Neural progenitor cell (in vitro differentiated cells): ENCODE data around the gene CIB1. TPM values are rescaled to one million over a fixed set of nuclear protein-coding genes. Genes with fewer than 3 reads are reported as not detected.
"Not testable (repeated sequence)": the region's sequence is repeated elsewhere in the genome, so short reads cannot be mapped to it uniquely, and the experiment has no call there.

Source experiments
- DNase-seq: peaks from one replicate; pipeline ENCODE4 v3.0.0-alpha.2; 2016; ENCODE audit warnings: low spot score
- H2AFZ ChIP-seq: fragments of 200-600 bp; sonication (generic); replicated peaks from 2 replicates; pipeline ENCODE4 v1.6.1; 2016; ENCODE audit warnings: antibody characterized with exemption
- H3F3A ChIP-seq: fragments of 200-600 bp; sonication (generic); 2 replicates; pipeline ENCODE4 v1.6.1; 2016; ENCODE audit warnings: antibody characterized with exemption, low read depth
- H3K27ac ChIP-seq: fragments of 200-600 bp; sonication (generic); 2 replicates; pipeline ENCODE4 v1.5.1; 2016; ENCODE audit warnings: mild to moderate bottlenecking
- H3K27me3 ChIP-seq: fragments of 200-600 bp; sonication (generic); 2 replicates; pipeline ENCODE4 v1.6.1; 2016; ENCODE audit warnings: mild to moderate bottlenecking, moderate library complexity
- H3K36me3 ChIP-seq: fragments of 200-600 bp; sonication (generic); 2 replicates; pipeline ENCODE4 v1.5.1; 2016
- H3K4me1 ChIP-seq: fragments of 200-600 bp; sonication (generic); 2 replicates; pipeline ENCODE4 v1.6.1; 2016; ENCODE audit warnings: mixed run types
- H3K4me2 ChIP-seq: fragments of 200-600 bp; sonication (generic); 2 replicates; pipeline ENCODE4 v1.6.1; 2016
- H3K4me3 ChIP-seq: fragments of 200-600 bp; sonication (generic); 2 replicates; pipeline ENCODE4 v1.5.1; 2016
- H3K79me2 ChIP-seq: fragments of 200-600 bp; sonication (generic); 2 replicates; pipeline ENCODE4 v1.6.1; 2016; ENCODE audit warnings: low read depth
- H3K9ac ChIP-seq: fragments of 200-600 bp; sonication (generic); 2 replicates; pipeline ENCODE4 v1.6.1; 2016
- H3K9me3 ChIP-seq: fragments of 200-600 bp; sonication (generic); 2 replicates; pipeline ENCODE4 v1.5.1; 2016; ENCODE audit warnings: low read depth
- H4K20me1 ChIP-seq: fragments of 200-600 bp; sonication (generic); 2 replicates; pipeline ENCODE4 v1.6.1; 2016; ENCODE audit warnings: low read depth
- H3K27ac Mint-ChIP-seq: 3 replicates; pipeline ENCODE4 v1.8.0; 2021; ENCODE audit warnings: mixed read lengths
- H3K27me3 Mint-ChIP-seq: 2 replicates; pipeline ENCODE4 v1.8.0; 2022; ENCODE audit warnings: low read depth, mild to moderate bottlenecking, inconsistent platforms, moderate library complexity, mixed read lengths; ENCODE audit not compliant: insufficient read depth
- H3K36me3 Mint-ChIP-seq: 3 replicates; pipeline ENCODE4 v1.8.0; 2021; ENCODE audit warnings: mixed read lengths
- H3K4me1 Mint-ChIP-seq: 3 replicates; pipeline ENCODE4 v1.8.0; 2021; ENCODE audit warnings: mixed read lengths
- H3K4me3 Mint-ChIP-seq: 3 replicates; pipeline ENCODE4 v1.8.0; 2021; ENCODE audit warnings: mild to moderate bottlenecking, moderate library complexity, mixed read lengths
- H3K9me3 Mint-ChIP-seq: 3 replicates; pipeline ENCODE4 v1.8.0; 2020; ENCODE audit warnings: mixed read lengths
- CTCF ChIP-seq: fragments of 200-600 bp; sonication (generic); IDR thresholded peaks from 2 replicates; pipeline ENCODE4 v1.5.1; 2017; ENCODE audit warnings: antibody characterized with exemption, mild to moderate bottlenecking
- EZH2 ChIP-seq: fragments of 200-600 bp; sonication (generic); IDR thresholded peaks from 2 replicates; pipeline ENCODE4 v1.6.1; 2017; ENCODE audit warnings: antibody characterized with exemption, mild to moderate bottlenecking, moderate library complexity
- EZH2phosphoT487 ChIP-seq: fragments of 200-600 bp; sonication (generic); IDR thresholded peaks from 2 replicates; pipeline ENCODE4 v1.6.1; 2017; ENCODE audit warnings: antibody characterized with exemption
- total RNA-seq: library from RNA; depleted of rRNA; stranded (reverse); fragments of >200 nt; gene quantifications from 2 replicates; pipeline ENCODE4 v1.2.3, GENCODE V29; 2015; ENCODE audit warnings: low replicate concordance

CIB1 gene
- total RNA-seq, 1 donor from 2014 or later = 5.2 TPM

DNA sequence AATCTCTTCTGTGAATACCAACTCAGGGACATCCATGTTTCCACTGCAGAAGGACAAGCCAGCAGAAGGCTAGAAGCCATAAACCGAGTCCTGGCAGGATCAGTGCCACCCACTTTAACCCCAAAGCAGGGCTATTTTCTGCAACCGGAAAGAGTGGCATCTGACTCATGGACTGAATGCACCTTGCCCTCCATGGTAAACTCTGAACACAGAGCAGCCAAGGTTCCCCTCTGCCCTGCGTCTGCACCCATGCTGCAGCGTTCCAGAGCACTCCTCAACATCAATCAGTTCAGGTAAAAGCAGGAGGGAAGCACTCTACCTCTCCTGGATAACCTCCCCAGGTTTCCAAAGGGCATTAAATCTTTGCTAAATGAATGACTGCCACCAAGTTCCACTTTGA lies 30.9 kb upstream of the CIB1 start:
- Histone ChIP-seq H3K9me3 (no peaks in the 10 kb centered on the region), H3K4me2 (peak overlapping the region; percentile 86), H3F3A (peaks cover 17% of the 10 kb centered on the region), H4K20me1 (peaks cover 26% of the 10 kb centered on the region), H3K36me3 (peaks cover 3% of the 10 kb centered on the region), H3K9ac (no peak overlapping the region), H2AFZ (no peak overlapping the region), H3K79me2 (peaks cover 41% of the 10 kb centered on the region), H3K4me1 (peaks cover 24% of the 10 kb centered on the region), H3K27me3 (no peaks in the 10 kb centered on the region), H3K27ac (no peak overlapping the region), H3K4me3 (peak overlapping the region; percentile 58)
- H3K36me3 Mint-ChIP-seq = peaks cover 9% of the 10 kb centered on the region
- DNase-seq = no peak
- TF ChIP-seq EZH2phosphoT487 (no peak), CTCF (no peak), EZH2 (no peak)
- peak overlapping the region; percentile 98 for H3K4me3 Mint-ChIP-seq
- no peaks in the 10 kb centered on the region for H3K9me3 Mint-ChIP-seq
- peaks cover 26% of the 10 kb centered on the region for H3K4me1 Mint-ChIP-seq
- H3K27ac Mint-ChIP-seq = peak overlapping the region; percentile 98
- H3K27me3 Mint-ChIP-seq = peaks cover 7% of the 10 kb centered on the region

DNA sequence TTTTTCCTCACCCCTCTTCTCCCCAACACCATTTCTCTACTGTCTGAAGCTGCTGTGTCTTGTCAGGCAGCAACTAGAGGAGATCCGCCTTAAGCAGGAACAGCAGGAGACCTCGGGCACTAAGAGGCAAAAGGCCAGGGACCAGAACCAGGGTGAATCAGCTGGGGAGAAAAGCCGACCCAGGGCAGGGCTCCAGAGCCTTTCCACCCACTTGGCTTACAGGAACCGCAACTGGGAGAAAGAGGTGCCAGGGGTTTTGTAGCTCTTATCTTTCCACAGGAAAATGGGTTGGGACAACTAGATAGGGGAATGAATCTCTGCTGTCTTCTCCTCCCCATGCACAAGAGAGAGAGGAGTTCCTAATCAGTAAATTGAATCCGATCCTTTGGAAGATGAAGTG lies 28.7 kb upstream of the CIB1 start:
- Mint-ChIP-seq H3K27ac (no peak overlapping the region), H3K4me3 (no peak overlapping the region), H3K9me3 (no peaks in the 10 kb centered on the region), H3K27me3 (peaks cover 7% of the 10 kb centered on the region), H3K4me1 (peaks cover 15% of the 10 kb centered on the region), H3K36me3 (no peaks in the 10 kb centered on the region)
- H3K9me3 ChIP-seq = no peaks in the 10 kb centered on the region
- no peak overlapping the region for H3K4me3 ChIP-seq
- peaks cover 19% of the 10 kb centered on the region for H3K79me2 ChIP-seq
- H2AFZ ChIP-seq = no peak overlapping the region
- no peak for DNase-seq
- H3K27ac ChIP-seq = no peak overlapping the region
- peaks cover 10% of the 10 kb centered on the region for H4K20me1 ChIP-seq
- no peak overlapping the region for H3K9ac ChIP-seq
- peaks cover 14% of the 10 kb centered on the region for H3K4me1 ChIP-seq
- no peak overlapping the region for H3K4me2 ChIP-seq
- H3F3A ChIP-seq = peaks cover 5% of the 10 kb centered on the region
- no peaks in the 10 kb centered on the region for H3K27me3 ChIP-seq
- no peaks in the 10 kb centered on the region for H3K36me3 ChIP-seq
- no peak for TF ChIP-seq CTCF
- no peak for TF ChIP-seq EZH2
- TF ChIP-seq EZH2phosphoT487 = no peak

DNA sequence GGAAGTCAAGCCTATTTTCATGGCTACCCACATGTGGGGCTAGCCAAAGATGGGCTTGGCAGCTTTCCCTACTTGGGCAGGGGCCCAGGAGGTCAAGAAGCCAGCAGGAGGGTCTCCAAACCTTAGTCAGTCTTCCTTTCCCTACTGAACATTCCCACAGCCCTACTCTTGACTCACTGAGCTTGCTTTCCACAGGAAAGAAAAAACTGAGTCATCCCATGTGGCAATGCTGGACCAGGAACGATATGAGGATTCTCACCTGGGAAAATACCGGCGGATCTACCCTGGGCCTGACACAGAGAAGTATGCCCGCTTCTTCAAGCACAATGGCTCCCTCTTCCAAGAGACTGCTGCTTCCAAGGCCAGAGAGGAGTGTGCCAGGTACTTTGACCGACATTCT lies 28.1 kb upstream of the CIB1 start:
- peaks cover 8% of the 10 kb centered on the region for H3K4me1 Mint-ChIP-seq
- TF ChIP-seq EZH2phosphoT487 = no peak
- no peak for TF ChIP-seq CTCF
- TF ChIP-seq EZH2 = no peak
- no peaks in the 10 kb centered on the region for H3K9me3 Mint-ChIP-seq
- no peak overlapping the region for H3K4me3 Mint-ChIP-seq
- H3F3A ChIP-seq = no peaks in the 10 kb centered on the region
- peaks cover 7% of the 10 kb centered on the region for H3K27me3 Mint-ChIP-seq
- H3K4me3 ChIP-seq = no peak overlapping the region
- peaks cover 4% of the 10 kb centered on the region for H4K20me1 ChIP-seq
- H3K79me2 ChIP-seq = peaks cover 13% of the 10 kb centered on the region
- DNase-seq = no peak
- H3K4me2 ChIP-seq = no peak overlapping the region
- no peaks in the 10 kb centered on the region for H3K36me3 ChIP-seq
- no peak overlapping the region for H3K27ac Mint-ChIP-seq
- H2AFZ ChIP-seq = no peak overlapping the region
- no peaks in the 10 kb centered on the region for H3K36me3 Mint-ChIP-seq
- H3K27me3 ChIP-seq = no peaks in the 10 kb centered on the region
- H3K9ac ChIP-seq = no peak overlapping the region
- peaks cover 9% of the 10 kb centered on the region for H3K4me1 ChIP-seq
- H3K9me3 ChIP-seq = no peaks in the 10 kb centered on the region
- no peak overlapping the region for H3K27ac ChIP-seq

GRCh38 chr15:90260731-90261130 lies 27.0 kb upstream of the CIB1 start:
- H3K27ac ChIP-seq, H3K27me3 Mint-ChIP-seq, H3K36me3 Mint-ChIP-seq, H3K27ac Mint-ChIP-seq, H3K4me1 Mint-ChIP-seq, H3K4me1 ChIP-seq, DNase-seq, H3K9me3 Mint-ChIP-seq, H3K9me3 ChIP-seq, H2AFZ ChIP-seq, H3K27me3 ChIP-seq, H3K4me3 ChIP-seq, H4K20me1 ChIP-seq, H3K4me2 ChIP-seq, H3K9ac ChIP-seq, H3K4me3 Mint-ChIP-seq, H3K79me2 ChIP-seq, H3K36me3 ChIP-seq, H3F3A ChIP-seq: not testable (repeated sequence)
